Hepatocyte (in vitro differentiated cells): ENCODE data around the gene DDIAS.

Experiments used
- EZH2 ChIP-seq: fragments of 200-600 bp; sonication (generic); IDR thresholded peaks from 2 replicates; pipeline ENCODE4 v1.6.1; 2016; ENCODE audit warnings: antibody characterized with exemption, mild to moderate bottlenecking, borderline replicate concordance
- TF ChIP-seq, protein P1 (sequence below): fragments of 200-600 bp; sonication (generic); IDR thresholded peaks from 2 replicates; pipeline ENCODE4 v1.5.1; 2016; ENCODE audit warnings: antibody characterized with exemption, mild to moderate bottlenecking; ENCODE audit not compliant: poor library complexity

DNA sequence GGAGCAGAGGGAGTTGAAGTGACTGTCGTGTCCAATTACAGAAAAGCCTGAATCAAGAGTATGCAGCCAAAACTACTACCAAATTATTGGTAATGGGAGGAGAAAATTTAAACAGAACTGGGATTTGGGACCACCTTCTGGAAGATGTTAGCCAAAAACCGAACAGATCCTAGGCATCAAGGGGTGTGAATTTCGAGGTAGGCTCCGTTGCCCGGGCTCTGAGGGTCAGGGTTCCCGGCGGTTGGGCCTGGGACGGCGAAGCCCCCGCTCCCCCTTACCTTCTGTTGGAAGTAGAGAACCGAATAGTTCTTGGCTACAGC is 1.6 kb upstream of the DDIAS start:
- TF ChIP-seq, protein P1, sequence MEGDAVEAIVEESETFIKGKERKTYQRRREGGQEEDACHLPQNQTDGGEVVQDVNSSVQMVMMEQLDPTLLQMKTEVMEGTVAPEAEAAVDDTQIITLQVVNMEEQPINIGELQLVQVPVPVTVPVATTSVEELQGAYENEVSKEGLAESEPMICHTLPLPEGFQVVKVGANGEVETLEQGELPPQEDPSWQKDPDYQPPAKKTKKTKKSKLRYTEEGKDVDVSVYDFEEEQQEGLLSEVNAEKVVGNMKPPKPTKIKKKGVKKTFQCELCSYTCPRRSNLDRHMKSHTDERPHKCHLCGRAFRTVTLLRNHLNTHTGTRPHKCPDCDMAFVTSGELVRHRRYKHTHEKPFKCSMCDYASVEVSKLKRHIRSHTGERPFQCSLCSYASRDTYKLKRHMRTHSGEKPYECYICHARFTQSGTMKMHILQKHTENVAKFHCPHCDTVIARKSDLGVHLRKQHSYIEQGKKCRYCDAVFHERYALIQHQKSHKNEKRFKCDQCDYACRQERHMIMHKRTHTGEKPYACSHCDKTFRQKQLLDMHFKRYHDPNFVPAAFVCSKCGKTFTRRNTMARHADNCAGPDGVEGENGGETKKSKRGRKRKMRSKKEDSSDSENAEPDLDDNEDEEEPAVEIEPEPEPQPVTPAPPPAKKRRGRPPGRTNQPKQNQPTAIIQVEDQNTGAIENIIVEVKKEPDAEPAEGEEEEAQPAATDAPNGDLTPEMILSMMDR: no peak
- TF ChIP-seq EZH2: no peak
